ENCODE results near the gene RHBDF2.

The RHBDF2 gene

DNA sequence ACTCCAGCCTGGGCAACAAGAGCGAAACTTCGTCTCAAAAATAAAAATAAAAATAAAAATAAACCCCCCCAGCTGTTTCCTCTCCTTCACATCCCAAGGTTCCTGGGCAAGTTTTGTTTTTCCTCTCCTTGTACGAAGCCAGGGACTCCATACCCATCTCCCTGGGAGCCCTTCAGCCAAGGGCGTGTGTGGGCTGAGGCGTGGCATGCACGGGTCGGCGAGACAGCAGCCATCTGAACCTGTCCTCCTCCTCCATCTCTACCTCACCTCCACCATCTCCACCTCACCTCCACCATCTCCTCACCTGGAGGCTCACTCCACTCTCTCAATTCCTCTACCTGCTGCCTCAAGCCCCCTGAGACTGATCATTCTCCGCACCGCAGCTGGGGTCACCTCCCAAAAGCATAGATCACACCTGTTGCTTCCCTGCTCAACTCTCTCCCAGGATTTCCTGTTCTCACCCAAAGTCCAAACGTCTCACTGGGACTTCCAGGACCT lies 16.9 kb downstream of the RHBDF2 start:
- H3K36me3 ChIP-seq (ENCODE audit: insufficient read depth, low read length): 0 out of 2 replicates have a peak, but pooled peaks cover 2% of the 10 kb centered on the region
- no peak overlapping the region for H3K27ac ChIP-seq (ENCODE audit: low read depth, low read length)
- no peaks in the 10 kb centered on the region for H3K27me3 ChIP-seq (ENCODE audit: insufficient read depth, low read length)
- H3K9ac ChIP-seq (ENCODE audit: low read depth, low read length): no peak overlapping the region
- no peaks in the 10 kb centered on the region for H3K9me3 ChIP-seq (ENCODE audit: insufficient read depth, low read depth, low read length)
- no peaks in the 10 kb centered on the region for H3K4me1 ChIP-seq (ENCODE audit: insufficient read depth, low read length)
- 93% methylated on average over 11 of the region's 11 CpGs for WGBS
- no peak overlapping the region for H3K4me3 ChIP-seq (ENCODE audit: low read length)

DNA sequence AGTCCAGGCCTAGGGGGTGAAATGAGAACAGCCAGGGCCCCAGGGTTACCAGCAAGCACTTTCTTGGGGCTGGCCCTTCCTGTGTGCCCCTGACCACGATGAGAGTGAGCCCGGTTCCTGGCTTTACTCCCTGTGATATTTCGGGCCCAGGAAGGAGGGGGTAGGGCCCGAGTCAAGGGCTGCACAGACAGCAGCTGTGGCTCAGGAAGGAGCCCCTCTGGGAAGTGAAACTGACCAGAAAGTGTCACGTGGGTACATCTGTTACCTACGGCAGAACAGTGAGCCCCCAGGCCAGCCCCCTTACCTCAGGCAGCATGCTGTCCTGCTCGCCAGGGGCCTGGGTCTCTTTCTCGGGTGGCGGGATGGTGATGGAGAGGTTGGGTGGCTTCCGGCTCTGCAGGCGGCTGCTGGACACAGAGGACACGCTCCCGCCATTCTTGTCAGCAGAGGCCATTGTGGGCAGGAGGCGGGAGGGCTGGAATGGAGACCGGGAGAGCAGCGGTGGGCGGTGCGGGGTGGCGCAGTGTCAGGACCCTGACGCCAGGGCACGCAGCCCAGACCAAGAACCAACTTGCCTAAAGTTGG lies 20.1 kb downstream of the RHBDF2 start:
- H3K36me3 ChIP-seq (ENCODE audit: insufficient read depth, low read length): 0 out of 2 replicates have a peak, but pooled peaks cover 2% of the 10 kb centered on the region
- 92% methylated on average over 21 of the region's 21 CpGs for WGBS
- H3K9ac ChIP-seq (ENCODE audit: low read depth, low read length): no peak overlapping the region
- no peak overlapping the region for H3K27ac ChIP-seq (ENCODE audit: low read depth, low read length)
- no peaks in the 10 kb centered on the region for H3K9me3 ChIP-seq (ENCODE audit: insufficient read depth, low read depth, low read length)
- no peaks in the 10 kb centered on the region for H3K4me1 ChIP-seq (ENCODE audit: insufficient read depth, low read length)
- H3K27me3 ChIP-seq (ENCODE audit: insufficient read depth, low read length): no peaks in the 10 kb centered on the region
- no peak overlapping the region for H3K4me3 ChIP-seq (ENCODE audit: low read length)

DNA sequence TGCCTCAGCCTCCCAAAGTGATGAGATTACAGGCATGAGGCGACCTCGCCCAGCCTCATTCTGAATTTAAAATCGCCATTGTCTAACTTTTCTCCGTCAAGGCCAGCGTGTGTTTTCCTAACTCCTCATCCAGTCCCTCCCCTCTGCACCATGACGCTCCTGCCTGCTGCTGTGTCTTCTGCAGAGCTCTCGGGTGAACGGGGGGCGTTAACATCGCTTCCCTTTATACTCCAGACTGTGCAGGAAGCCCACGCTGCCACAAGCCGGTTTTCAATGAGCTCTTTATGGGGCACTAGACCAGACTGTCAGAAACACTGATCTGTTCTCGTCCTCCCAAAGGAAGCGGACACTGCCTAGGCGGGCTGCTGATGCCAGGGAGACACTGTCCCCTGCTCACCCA lies 20.6 kb downstream of the RHBDF2 start:
- 92% methylated on average over 15 of the region's 15 CpGs for WGBS
- Histone ChIP-seq H3K9ac (ENCODE audit: low read depth, low read length) (no peak overlapping the region), H3K27me3 (ENCODE audit: insufficient read depth, low read length) (no peaks in the 10 kb centered on the region), H3K4me1 (ENCODE audit: insufficient read depth, low read length) (no peaks in the 10 kb centered on the region), H3K36me3 (ENCODE audit: insufficient read depth, low read length) (0 out of 2 replicates have a peak, but pooled peaks cover 2% of the 10 kb centered on the region), H3K4me3 (ENCODE audit: low read length) (no peak overlapping the region), H3K27ac (ENCODE audit: low read depth, low read length) (no peak overlapping the region), H3K9me3 (ENCODE audit: insufficient read depth, low read depth, low read length) (no peaks in the 10 kb centered on the region)

DNA sequence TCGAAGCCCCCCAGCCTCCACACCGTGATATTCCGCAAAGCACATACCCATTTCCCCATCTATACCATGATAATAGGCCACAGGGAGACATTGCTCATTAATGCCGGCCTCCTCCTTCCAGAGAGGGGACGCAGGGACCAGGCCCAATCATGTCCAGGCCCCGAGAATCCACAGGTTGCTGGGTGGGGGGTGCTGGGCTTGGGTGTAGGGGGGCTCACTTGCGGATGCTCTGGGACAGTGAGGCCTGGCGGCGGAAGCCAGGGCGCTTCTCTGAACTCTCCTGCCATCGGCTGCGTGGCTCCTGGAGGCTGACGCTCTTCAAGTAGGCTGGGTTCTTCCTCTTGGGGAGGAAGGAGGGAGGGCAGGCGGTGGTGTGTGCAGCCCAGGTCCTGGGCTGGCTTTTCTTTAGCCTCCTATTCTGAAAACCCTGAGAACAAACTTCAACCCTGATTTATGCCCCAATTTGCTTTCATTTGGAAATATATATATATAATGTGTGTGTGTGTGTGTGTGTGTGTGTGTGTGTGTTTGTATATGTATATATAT lies 21.6 kb downstream of the RHBDF2 start:
- WGBS: 95% methylated on average over 13 of the region's 14 CpGs
- H3K36me3 ChIP-seq (ENCODE audit: insufficient read depth, low read length): 0 out of 2 replicates have a peak, but pooled peaks cover 2% of the 10 kb centered on the region
- H3K9ac ChIP-seq (ENCODE audit: low read depth, low read length): no peak overlapping the region
- H3K9me3 ChIP-seq (ENCODE audit: insufficient read depth, low read depth, low read length): no peaks in the 10 kb centered on the region
- no peaks in the 10 kb centered on the region for H3K4me1 ChIP-seq (ENCODE audit: insufficient read depth, low read length)
- no peak overlapping the region for H3K4me3 ChIP-seq (ENCODE audit: low read length)
- H3K27me3 ChIP-seq (ENCODE audit: insufficient read depth, low read length): no peaks in the 10 kb centered on the region
- H3K27ac ChIP-seq (ENCODE audit: low read depth, low read length): no peak overlapping the region

DNA sequence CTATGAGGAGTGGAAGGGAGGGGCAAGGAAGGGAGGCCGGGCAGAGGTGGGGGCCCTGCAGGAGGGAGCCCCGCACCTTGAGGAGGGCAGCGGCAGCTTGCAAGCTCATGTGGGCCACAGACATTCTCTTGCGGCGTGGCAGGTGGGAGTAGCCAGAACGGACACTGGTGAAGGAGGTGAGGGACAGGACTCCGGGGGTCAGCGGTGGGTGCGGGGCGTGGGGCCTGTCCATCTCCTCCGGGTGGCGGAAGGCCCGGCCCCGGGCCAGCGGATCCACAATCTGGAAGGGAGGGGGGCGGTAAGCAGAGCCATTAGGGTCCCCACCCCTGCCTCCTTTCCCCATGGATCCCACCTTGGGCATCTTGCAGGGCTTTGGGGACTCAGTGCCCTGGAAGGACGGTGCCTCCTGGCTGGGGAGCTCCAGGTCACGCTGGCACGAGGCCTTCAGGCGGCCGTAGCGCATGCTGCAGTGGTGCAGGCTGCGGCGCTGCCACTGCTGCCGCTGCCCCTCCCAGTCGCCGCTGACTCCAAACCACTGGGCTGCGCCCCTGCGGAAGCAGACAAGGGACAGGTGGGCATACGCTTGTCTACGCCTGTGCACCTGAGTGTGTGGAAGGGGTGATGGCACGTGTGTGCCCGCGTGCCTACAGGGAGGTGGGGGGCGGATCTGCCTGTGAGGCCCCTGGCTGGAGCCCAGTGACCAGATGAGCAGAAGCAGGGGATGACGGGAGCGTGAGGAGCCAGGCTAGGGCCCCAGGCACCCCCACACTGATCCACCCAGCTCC lies 22.3 kb downstream of the RHBDF2 start:
- H3K4me1 ChIP-seq (ENCODE audit: insufficient read depth, low read length): no peaks in the 10 kb centered on the region
- no peaks in the 10 kb centered on the region for H3K27me3 ChIP-seq (ENCODE audit: insufficient read depth, low read length)
- no peak overlapping the region for H3K4me3 ChIP-seq (ENCODE audit: low read length)
- H3K9ac ChIP-seq (ENCODE audit: low read depth, low read length): no peak overlapping the region
- H3K27ac ChIP-seq (ENCODE audit: low read depth, low read length): no peak overlapping the region
- 0 out of 2 replicates have a peak, but pooled peaks cover 2% of the 10 kb centered on the region for H3K36me3 ChIP-seq (ENCODE audit: insufficient read depth, low read length)
- 93% methylated on average over 37 of the region's 37 CpGs for WGBS
- H3K9me3 ChIP-seq (ENCODE audit: insufficient read depth, low read depth, low read length): no peaks in the 10 kb centered on the region

DNA sequence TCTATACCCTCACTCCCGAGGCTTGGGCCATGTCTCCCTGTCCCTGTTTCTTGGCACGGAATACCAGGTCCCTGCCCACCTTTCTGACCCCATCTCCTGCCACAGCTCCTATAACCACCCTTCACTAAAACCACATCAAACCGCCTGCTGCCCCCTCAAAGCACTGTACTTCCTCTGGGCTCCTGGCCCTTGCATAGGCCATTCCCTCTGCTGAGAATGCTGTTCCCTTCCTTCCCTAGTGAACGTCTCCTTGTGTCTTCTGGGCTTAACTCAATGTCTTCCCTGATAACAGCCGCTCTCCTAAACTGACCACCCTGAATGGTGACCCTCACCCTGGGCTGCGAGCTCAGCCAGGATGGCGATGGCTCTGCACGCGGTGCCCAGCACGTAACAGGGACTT lies 23.1 kb downstream of the RHBDF2 start:
- H3K9ac ChIP-seq (ENCODE audit: low read depth, low read length): no peak overlapping the region
- H3K27me3 ChIP-seq (ENCODE audit: insufficient read depth, low read length): no peaks in the 10 kb centered on the region
- 94% methylated on average over 10 of the region's 10 CpGs for WGBS
- H3K36me3 ChIP-seq (ENCODE audit: insufficient read depth, low read length): 0 out of 2 replicates have a peak, but pooled peaks cover 2% of the 10 kb centered on the region
- no peak overlapping the region for H3K4me3 ChIP-seq (ENCODE audit: low read length)
- no peaks in the 10 kb centered on the region for H3K9me3 ChIP-seq (ENCODE audit: insufficient read depth, low read depth, low read length)
- H3K27ac ChIP-seq (ENCODE audit: low read depth, low read length): no peak overlapping the region
- no peaks in the 10 kb centered on the region for H3K4me1 ChIP-seq (ENCODE audit: insufficient read depth, low read length)

DNA sequence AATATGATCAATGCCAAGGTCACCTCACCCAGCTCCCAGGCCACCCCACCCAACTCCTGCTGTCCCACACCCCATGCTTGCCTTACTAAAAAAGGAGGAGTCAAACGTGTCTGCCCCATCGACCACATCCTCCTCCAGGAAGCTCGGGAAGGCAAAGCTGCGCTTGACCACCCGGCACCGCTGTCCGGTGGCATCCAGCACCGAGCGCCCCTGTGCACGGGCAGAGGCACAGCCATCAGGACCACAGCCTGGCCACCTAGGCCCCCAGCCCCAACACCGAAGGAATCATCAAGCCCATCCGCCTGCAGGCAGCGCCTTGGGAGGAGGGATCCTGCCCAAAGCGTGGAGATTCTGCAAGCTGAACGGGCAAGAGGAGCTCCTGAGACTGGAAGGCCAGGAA lies 23.6 kb downstream of the RHBDF2 start:
- no peak overlapping the region for H3K4me3 ChIP-seq (ENCODE audit: low read length)
- no peaks in the 10 kb centered on the region for H3K9me3 ChIP-seq (ENCODE audit: insufficient read depth, low read depth, low read length)
- WGBS: 95% methylated on average over 15 of the region's 15 CpGs
- H3K9ac ChIP-seq (ENCODE audit: low read depth, low read length): no peak overlapping the region
- H3K4me1 ChIP-seq (ENCODE audit: insufficient read depth, low read length): no peaks in the 10 kb centered on the region
- no peak overlapping the region for H3K27ac ChIP-seq (ENCODE audit: low read depth, low read length)
- peaks cover 6% of the 10 kb centered on the region; the same call in 1 of the 2 replicates for H3K36me3 ChIP-seq (ENCODE audit: insufficient read depth, low read length)
- no peaks in the 10 kb centered on the region for H3K27me3 ChIP-seq (ENCODE audit: insufficient read depth, low read length)

DNA sequence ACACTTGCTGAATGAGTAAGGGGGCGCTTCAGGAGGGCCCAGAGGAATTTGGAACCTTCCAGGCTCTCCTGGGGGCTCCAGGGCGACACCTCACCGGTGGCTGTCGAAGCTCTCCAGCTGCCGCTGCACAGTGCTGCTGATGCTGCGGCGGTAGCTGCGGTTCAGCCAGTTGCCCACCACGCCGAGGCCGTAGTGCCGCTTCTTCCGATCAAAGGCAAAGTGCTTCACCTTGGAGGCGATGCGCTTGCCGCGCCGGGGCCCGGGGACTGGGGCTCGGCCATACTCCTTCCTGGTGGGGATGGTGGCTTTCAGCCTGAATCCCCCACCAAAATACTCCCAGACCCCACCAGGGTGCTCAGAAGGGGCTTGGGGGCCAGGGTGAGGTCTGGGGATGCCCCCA lies 24.5 kb downstream of the RHBDF2 start:
- H3K27ac ChIP-seq (ENCODE audit: low read depth, low read length): no peak overlapping the region
- 95% methylated on average over 20 of the region's 20 CpGs for WGBS
- no peak overlapping the region for H3K9ac ChIP-seq (ENCODE audit: low read depth, low read length)
- H3K4me3 ChIP-seq (ENCODE audit: low read length): no peak overlapping the region
- H3K9me3 ChIP-seq (ENCODE audit: insufficient read depth, low read depth, low read length): no peaks in the 10 kb centered on the region
- no peaks in the 10 kb centered on the region for H3K4me1 ChIP-seq (ENCODE audit: insufficient read depth, low read length)
- H3K36me3 ChIP-seq (ENCODE audit: insufficient read depth, low read length): peaks cover 10% of the 10 kb centered on the region; the same call in 1 of the 2 replicates
- H3K27me3 ChIP-seq (ENCODE audit: insufficient read depth, low read length): no peaks in the 10 kb centered on the region

DNA sequence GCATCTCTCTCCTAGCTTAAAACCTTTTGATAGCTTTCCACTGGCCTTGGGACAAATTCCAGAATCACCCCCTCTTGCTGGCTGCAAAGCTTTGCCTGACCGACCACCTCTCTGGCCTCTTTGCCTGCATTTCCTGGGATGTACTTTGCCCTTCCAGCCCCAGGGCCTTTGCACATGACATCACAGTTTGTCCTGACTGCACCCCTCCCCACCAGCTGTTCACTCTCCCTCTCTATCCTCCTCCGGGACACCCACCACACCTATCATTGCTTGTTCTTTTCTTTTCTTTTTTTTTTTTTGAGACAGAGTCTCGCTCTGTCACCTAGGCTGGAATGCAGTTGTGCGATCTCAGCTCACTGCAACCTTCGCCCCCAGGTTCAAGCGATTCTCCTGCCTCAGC lies 25.9 kb downstream of the RHBDF2 start:
- H3K27ac ChIP-seq (ENCODE audit: low read depth, low read length): no peak overlapping the region
- H3K27me3 ChIP-seq (ENCODE audit: insufficient read depth, low read length): no peaks in the 10 kb centered on the region
- 94% methylated on average over 6 of the region's 6 CpGs for WGBS
- H3K4me1 ChIP-seq (ENCODE audit: insufficient read depth, low read length): no peaks in the 10 kb centered on the region
- no peak overlapping the region for H3K4me3 ChIP-seq (ENCODE audit: low read length)
- H3K9ac ChIP-seq (ENCODE audit: low read depth, low read length): no peak overlapping the region
- H3K36me3 ChIP-seq (ENCODE audit: insufficient read depth, low read length): peaks cover 10% of the 10 kb centered on the region; the same call in 1 of the 2 replicates
- no peaks in the 10 kb centered on the region for H3K9me3 ChIP-seq (ENCODE audit: insufficient read depth, low read depth, low read length)

DNA sequence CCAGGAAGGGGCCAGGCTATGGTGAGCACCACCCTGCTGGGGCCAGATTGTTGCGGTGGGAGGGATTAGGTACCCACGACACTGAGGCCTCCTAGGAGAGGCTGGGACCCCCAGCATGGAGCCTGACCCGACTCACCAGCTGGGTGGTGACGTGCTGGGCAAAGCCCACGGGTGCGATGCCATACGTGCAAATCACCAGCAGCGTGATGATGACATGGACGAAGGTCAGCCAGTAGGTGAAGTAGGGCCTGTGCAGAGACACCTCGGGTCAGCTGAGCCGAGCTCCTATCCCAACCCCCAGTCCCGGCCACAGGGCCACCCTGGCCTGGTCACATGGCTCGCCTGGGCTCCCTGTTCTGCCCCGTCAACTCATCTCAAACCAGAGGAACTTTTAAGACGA lies 26.3 kb downstream of the RHBDF2 start:
- WGBS: 95% methylated on average over 15 of the region's 15 CpGs
- H3K36me3 ChIP-seq (ENCODE audit: insufficient read depth, low read length): peaks cover 10% of the 10 kb centered on the region; the same call in 1 of the 2 replicates
- H3K9ac ChIP-seq (ENCODE audit: low read depth, low read length): no peak overlapping the region

DNA sequence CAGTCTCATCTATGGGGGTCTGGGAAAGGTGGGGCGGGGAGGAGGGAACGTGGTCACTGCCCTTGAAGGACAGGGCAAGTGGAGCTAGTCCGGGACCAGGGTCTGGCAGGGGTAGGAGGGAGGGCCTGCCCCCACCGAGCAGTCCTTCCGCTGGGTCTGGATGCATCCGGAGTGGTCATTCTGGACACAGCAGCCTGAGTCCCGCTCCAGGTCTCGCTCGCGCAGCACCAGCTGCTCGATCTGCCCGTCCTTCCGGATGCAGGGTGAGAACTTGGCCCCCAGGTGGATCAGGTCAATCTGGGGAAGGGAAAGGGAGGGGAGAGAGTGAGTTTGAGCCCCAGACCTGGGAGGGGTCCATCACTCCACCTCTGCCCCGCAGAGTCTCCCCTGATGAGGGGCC lies 27.0 kb downstream of the RHBDF2 start:
- no peak overlapping the region for H3K9ac ChIP-seq (ENCODE audit: low read depth, low read length)
- H3K9me3 ChIP-seq (ENCODE audit: insufficient read depth, low read depth, low read length): no peaks in the 10 kb centered on the region
- peaks cover 8% of the 10 kb centered on the region; the same call in 1 of the 2 replicates for H3K36me3 ChIP-seq (ENCODE audit: insufficient read depth, low read length)
- 93% methylated on average over 14 of the region's 14 CpGs for WGBS
- no peak overlapping the region for H3K27ac ChIP-seq (ENCODE audit: low read depth, low read length)
- H3K4me1 ChIP-seq (ENCODE audit: insufficient read depth, low read length): no peaks in the 10 kb centered on the region
- H3K27me3 ChIP-seq (ENCODE audit: insufficient read depth, low read length): no peaks in the 10 kb centered on the region
- no peak overlapping the region for H3K4me3 ChIP-seq (ENCODE audit: low read length)

More for the DNA sequence above, 26.3 kb downstream of the RHBDF2 start:
- H3K4me3 ChIP-seq (ENCODE audit: low read length): no peak overlapping the region
- H3K27ac ChIP-seq (ENCODE audit: low read depth, low read length): no peak overlapping the region
- no peaks in the 10 kb centered on the region for H3K9me3 ChIP-seq (ENCODE audit: insufficient read depth, low read depth, low read length)
- no peaks in the 10 kb centered on the region for H3K27me3 ChIP-seq (ENCODE audit: insufficient read depth, low read length)
- H3K4me1 ChIP-seq (ENCODE audit: insufficient read depth, low read length): no peaks in the 10 kb centered on the region

Data from HUES64 (cell line).